ENCODE measurements around the gene FKBP5.

GRCh38 chr6:35710241-35710847 lies 21.6 kb upstream of the FKBP5 start:
- TF ChIP-seq POLR2A (IDR thresholded peaks at IDR 0.05) (no peak), CTCF (IDR thresholded peaks at IDR 0.05) (no peak)
